Thyroid gland (tissue), 4 donors: ENCODE data around the gene FSD1L.

Experiments used
- POLR2A ChIP-seq, 2 donors: fragments of 450-650 bp; IDR thresholded peaks; one replicate each; pipeline ENCODE4 v1.6.1; 2017; ENCODE audit warnings: antibody characterized with exemption in 2 of 2, mild to moderate bottlenecking in 2 of 2, moderate library complexity in 1 of 2
- TF ChIP-seq, protein P1 (sequence below), 6 experiments: fragments of 200-600 bp in 3 of 6; fragments of 450-650 bp in 3 of 6; sonication (generic) in 3 of 6; IDR thresholded peaks; one replicate each; pipeline ENCODE4 v1.5.1; 2016 to 2019; ENCODE audit warnings: antibody characterized with exemption in 6 of 6, mild to moderate bottlenecking in 2 of 6, inconsistent platforms in 1 of 6, moderate library complexity in 1 of 6

GRCh38 chr9:105431424-105432246 lies 16.2 kb upstream of the FSD1L start:
- no peak for TF ChIP-seq POLR2A (IDR thresholded peaks at IDR 0.05)
- TF ChIP-seq, protein P1, sequence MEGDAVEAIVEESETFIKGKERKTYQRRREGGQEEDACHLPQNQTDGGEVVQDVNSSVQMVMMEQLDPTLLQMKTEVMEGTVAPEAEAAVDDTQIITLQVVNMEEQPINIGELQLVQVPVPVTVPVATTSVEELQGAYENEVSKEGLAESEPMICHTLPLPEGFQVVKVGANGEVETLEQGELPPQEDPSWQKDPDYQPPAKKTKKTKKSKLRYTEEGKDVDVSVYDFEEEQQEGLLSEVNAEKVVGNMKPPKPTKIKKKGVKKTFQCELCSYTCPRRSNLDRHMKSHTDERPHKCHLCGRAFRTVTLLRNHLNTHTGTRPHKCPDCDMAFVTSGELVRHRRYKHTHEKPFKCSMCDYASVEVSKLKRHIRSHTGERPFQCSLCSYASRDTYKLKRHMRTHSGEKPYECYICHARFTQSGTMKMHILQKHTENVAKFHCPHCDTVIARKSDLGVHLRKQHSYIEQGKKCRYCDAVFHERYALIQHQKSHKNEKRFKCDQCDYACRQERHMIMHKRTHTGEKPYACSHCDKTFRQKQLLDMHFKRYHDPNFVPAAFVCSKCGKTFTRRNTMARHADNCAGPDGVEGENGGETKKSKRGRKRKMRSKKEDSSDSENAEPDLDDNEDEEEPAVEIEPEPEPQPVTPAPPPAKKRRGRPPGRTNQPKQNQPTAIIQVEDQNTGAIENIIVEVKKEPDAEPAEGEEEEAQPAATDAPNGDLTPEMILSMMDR (IDR thresholded peaks at IDR 0.05): no peak
